ENCODE data around the gene DRC7. TPM values are rescaled to one million over a fixed set of nuclear protein-coding genes. Genes with fewer than 3 reads are reported as not detected.

Gene DRC7
- total RNA-seq, 1 donor from 2014 or later: not detected

DNA sequence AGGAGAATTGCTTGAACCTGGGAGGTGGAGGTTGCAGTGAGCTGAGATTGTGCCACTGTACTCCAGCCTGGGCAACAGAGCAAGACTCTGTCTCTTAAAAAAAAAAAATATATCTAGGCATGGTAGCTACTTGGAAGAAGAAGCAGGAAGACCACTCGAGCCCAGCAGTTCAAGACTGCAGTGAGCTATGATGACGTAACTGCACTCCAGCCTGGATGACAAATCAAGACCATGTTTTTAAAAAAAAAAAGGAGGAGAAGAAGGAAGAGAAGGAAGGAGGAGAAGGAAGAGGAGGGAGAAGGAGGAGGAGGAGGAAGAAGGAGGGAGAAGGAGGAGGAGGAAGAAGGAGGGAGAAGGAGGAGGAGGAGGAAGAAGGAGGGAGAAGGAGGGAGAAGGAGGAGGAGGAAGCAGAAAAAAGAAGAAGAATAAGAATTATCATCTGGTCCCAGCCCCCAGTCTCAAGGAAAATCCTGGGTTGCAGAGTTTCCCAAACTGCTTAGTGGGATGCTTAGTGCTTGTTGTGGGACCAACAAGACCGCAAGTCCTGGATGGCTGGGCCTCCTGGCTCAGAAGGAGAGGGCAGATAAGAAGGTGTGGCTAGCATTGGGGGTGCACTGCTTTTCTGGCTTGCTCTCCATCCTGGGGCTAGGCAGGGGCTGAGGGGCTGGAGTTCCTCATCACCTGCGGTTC is 3.7 kb upstream of the DRC7 start:
- no peak for DNase-seq (ENCODE audit: low spot score)

- DNase-seq (ENCODE audit: low spot score): no peak
Observed at GRCh38 chr16:57692636-57693035, 2.0 kb upstream of the DRC7 start.

- no peak for DNase-seq (ENCODE audit: low spot score)
Observed at GRCh38 chr16:57693550-57693949, 1.1 kb upstream of the DRC7 start.

GRCh38 chr16:57694231-57694724 is 328 bp upstream of the DRC7 start:
- no peak for DNase-seq (ENCODE audit: low spot score)

DNA sequence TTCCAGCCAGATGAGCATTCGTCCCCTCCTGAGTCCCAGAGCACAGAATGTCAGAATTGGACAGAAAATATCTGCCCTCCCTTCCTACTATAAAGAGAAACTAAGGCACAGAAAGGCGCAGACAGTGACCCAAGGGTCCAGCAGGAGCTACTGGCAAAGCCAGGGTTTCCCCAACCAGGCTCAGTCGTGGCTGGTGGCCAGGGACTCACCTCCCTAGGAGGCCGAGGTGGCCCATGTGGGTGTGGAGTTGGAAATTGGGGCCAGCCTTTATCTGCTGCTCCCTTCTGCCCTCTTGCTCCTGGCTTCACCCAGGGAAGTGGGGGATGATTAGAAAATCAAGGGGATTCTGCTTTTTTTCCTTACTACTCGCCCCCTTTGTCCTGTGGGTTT is 1.1 kb downstream of the DRC7 start:
- no peak for DNase-seq (ENCODE audit: low spot score)

DNA sequence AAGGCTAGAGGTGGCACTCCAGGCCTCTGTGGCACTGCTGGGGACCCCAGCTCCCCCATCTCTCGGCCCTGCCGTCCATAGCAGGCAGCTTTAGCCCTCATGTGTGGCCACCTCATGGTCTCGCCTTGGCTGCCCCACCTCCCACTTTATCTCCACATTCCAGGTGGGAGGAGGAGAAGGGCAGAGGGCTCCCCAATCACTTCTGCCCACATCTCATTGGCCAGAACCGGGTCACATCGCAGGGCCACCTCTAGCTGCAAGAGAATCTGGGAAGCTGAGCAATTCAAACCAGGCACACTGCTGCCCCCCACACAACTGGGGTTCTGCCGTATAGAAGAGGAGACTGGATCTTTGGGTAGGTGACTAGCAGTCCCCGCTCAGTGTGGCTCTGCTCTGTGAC is 1.6 kb downstream of the DRC7 start:
- no peak for DNase-seq (ENCODE audit: low spot score)

- no peak for DNase-seq (ENCODE audit: low spot score)
Observed at GRCh38 chr16:57697896-57698537, 3.4 kb downstream of the DRC7 start.

- no peak for DNase-seq (ENCODE audit: low spot score)
Observed at GRCh38 chr16:57698812-57699405, 4.3 kb downstream of the DRC7 start.

DNA sequence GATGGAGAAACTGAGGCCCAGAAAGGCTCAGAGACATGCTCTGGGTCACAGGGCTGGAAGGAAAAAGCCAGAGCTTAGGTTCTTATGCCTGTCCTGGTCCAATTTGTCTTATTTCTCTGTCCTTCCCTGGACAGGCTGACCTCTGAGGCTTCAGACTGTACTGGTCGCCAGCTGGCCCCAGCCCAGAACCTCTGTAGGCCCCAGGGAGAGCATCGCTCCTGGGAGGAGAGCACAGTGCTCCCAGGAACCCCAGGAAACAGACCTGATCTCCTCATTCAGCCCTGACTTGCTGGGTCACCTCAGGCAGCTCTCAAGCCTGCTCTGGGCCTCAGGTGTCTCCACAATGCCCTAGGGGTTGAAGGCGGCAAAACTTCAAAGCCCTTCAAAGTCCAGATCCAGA is 4.9 kb downstream of the DRC7 start:
- DNase-seq (ENCODE audit: low spot score): no peak

- DNase-seq (ENCODE audit: low spot score): no peak
Observed at GRCh38 chr16:57699899-57700298, 5.3 kb downstream of the DRC7 start.

DNA sequence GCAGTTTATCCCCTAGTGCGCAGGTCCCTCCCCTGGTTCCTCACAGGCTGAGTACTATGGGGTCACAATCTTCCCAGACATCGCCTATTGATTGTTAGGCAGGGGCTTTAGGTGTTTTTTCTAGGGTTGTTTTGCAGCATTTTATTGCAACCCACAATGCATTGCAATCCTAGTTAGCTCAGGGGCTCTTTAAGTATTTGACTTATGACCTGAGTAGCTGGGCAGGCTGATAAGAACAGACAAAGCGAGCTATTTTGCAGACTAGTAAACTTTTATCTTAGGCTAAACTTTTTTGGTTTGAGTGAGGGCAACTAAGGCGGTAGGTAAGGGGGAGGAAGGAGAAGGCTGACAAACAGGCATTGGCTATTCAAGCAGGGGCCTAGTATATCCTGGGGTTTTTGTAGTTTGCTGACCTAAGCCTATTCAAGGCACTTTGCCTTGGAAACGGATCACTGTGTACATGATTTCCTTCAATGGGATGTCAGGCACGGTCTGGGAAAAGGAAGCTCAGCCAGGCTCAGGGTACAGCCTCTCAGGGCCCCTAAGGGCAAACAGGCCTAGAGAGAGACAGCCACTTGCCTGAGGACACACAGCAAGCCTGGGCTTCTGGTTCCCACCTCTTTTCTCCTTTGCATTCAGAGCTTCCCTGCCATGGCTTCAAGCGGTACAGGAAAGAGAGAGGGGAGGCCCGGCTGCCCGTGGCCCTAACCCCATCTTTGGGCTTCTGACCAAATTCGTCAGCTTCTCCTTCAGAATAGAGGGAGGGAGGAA is 6.4 kb downstream of the DRC7 start:
- DNase-seq (ENCODE audit: low spot score): no peak

GRCh38 chr16:57701759-57702371 is 7.3 kb downstream of the DRC7 start:
- no peak for DNase-seq (ENCODE audit: low spot score)

- DNase-seq (ENCODE audit: low spot score): no peak
Observed at GRCh38 chr16:57703416-57704010, 8.9 kb downstream of the DRC7 start.

DNA sequence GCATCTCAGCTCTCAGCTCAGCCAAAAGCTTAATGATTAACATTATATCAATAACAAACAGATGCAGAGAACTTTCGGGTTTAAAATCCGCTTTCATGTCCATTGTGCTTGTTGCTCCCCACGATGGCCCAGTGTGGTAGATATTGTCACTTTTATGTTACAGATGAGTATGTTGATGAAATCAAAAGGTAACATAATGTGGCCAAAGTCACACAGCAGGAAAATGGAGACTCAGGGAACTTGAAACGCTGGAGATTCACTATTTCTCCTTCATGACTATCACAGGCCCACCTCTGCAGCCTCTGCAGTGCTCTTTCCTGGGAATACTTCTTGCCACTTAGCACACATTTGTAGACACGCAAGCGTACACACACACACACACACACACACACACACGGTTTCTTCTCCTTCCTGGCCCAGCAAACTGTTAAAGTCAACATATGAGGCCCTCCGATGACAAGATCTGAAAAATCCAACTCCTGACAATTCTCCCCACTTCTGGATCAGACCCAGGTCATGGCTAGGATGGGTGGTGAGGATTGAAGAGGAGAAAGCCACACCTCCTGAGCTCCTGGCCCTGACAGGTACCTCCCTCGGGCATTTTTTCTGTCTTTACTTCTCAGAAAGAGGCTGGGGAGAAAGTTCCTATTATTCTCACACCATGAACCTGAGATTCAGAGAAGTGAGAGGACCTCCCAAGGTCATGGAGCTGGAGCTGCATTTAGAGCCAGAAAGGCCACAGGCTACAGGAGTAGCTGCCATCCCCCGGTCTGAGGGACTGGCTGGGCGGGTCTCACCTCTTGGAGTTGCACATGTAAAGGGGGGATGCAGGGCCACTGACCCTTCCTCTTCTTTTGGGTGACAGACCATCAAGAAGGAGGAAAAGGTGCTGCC is 9.7 kb downstream of the DRC7 start:
- DNase-seq (ENCODE audit: low spot score): no peak

- DNase-seq (ENCODE audit: low spot score): no peak
Observed at GRCh38 chr16:57704905-57705852, 10.6 kb downstream of the DRC7 start.

DNA sequence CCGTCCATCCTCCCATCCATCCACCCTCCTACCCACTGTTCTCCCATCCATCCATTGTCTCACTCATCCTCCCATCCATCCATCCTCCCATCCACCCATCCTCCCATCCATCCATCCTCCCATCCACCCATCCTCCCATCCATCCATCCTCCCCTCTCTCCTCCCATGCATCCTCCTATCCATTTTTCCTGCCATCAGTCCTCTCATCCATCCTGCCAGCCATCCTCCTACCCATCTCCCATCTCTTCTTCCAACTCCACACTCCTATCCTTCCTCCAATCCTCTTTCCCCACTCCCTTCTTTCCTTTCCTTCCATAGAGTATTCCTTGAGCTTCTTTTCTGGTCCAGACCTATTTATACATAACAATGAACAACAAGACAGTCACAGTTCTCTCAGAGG is 12.1 kb downstream of the DRC7 start:
- DNase-seq (ENCODE audit: low spot score): no peak

DNA sequence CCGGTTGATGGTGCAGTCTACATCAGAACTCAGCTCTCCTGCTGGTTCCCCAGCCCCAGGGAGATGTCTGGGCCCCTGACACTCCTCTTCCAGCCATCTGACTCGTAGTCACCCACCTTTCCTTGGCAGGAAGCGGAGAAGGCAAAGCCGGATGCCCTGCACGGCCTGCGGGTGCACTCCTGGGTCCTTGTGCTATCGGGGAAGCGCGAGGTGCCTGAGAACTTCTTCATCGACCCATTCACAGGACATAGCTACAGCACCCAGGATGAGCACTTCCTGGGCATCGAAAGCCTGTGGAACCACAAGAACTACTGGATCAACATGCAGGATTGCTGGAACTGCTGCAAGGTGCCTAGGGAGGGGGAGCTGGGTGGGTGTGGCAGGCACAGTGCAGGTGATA is 12.7 kb downstream of the DRC7 start:
- DNase-seq (ENCODE audit: low spot score): no peak

DNA sequence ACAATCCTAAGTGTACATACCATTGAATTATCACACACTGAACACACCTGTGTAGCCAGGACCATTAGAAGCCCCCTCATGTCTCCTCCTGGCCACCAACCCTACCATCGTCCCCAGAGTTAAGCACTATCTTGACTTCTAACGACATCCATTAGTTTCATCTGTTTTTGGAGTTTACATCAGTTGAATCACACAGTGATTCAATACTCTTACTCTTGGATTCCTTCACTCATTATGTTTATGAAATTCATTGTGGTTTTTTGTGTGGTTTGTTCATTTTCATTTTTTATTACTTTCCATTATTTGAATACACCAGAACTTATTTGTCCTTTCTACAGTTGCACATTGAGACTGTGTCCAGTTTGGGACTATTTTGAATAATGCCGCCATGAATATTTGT is 13.6 kb downstream of the DRC7 start:
- DNase-seq (ENCODE audit: low spot score): no peak

- DNase-seq (ENCODE audit: low spot score): no peak
Observed at GRCh38 chr16:57709663-57710062, 15.1 kb downstream of the DRC7 start.

Measured in mesenteric fat pad (tissue), 1 donor.